ENCODE data around the gene EXOSC2. TPM values are rescaled to one million over a fixed set of nuclear protein-coding genes. Genes with fewer than 3 reads are reported as not detected.

Gene EXOSC2
- total and polyA plus RNA-seq, 2 of the 8 experiments (the other 6 are each of a cell fraction or from before 2014, with no cell fraction given), result 47.8 to 93.6 TPM

GRCh38 chr9:130689572-130689936 is 4.0 kb upstream of the EXOSC2 start (continued):
- TF ChIP-seq EP300 (IDR thresholded peaks at IDR 0.05; ENCODE audit: borderline replicate concordance in 1 of 2, low read depth in 2 of 2, low read length in 2 of 2) (no peak), BRCA1 (IDR thresholded peaks at IDR 0.05; ENCODE audit: low read depth, low read length) (no peak), RNF2 (IDR thresholded peaks at IDR 0.05; ENCODE audit: borderline replicate concordance, low read depth, low read length, missing control alignments, poor library complexity, severe bottlenecking) (no peak), RXRA (IDR thresholded peaks at IDR 0.05; ENCODE audit: insufficient read depth, low read depth, low read length) (no peak), ASH2L (IDR thresholded peaks at IDR 0.05; ENCODE audit: low read length) (no peak), SIRT6 (IDR thresholded peaks at IDR 0.05; ENCODE audit: low read length) (no peak), RFX5 (IDR thresholded peaks at IDR 0.05; ENCODE audit: borderline replicate concordance, low read depth, low read length) (no peak)

Data from H1 (cell line).